Peyer's patch (tissue), 4 donors: Measurements from ENCODE around the gene TMEM131.

Experiments used
- POLR2A ChIP-seq, 2 donors: fragments of 450-650 bp; IDR thresholded peaks; one replicate each; pipeline ENCODE4 v1.5.1; 2017; ENCODE audit warnings: antibody characterized with exemption in 2 of 2, mild to moderate bottlenecking in 2 of 2, moderate library complexity in 2 of 2
- TF ChIP-seq, protein P1 (sequence below), 6 experiments: fragments of 450-650 bp in 4 of 6; fragments of 200-600 bp in 2 of 6; sonication (generic) in 1 of 6; IDR thresholded peaks; one replicate each; pipeline ENCODE4 v1.5.1; 2017 to 2019; ENCODE audit warnings: antibody characterized with exemption in 6 of 6, mild to moderate bottlenecking in 3 of 6, moderate library complexity in 1 of 6

DNA sequence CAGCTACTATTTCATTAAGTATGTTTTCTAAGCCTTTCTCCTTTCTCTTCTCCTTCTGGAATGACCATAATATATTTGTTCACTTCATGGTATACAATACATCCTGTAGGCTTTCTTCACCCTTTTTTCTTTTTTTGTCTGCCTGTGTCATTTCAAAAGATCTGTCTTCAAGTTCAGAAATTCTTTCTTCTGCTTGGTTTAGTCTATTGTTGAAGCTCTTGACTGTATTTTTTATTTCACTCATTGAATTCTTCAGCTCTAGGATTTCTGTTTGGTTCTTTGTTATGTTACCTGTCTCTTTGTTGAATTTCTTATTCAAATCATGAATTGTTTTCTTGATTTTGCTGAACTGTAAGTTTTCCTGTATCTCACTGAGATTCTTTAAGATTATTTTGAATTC, 109.9 kb downstream of the TMEM131 start:
- TF ChIP-seq, protein P1, sequence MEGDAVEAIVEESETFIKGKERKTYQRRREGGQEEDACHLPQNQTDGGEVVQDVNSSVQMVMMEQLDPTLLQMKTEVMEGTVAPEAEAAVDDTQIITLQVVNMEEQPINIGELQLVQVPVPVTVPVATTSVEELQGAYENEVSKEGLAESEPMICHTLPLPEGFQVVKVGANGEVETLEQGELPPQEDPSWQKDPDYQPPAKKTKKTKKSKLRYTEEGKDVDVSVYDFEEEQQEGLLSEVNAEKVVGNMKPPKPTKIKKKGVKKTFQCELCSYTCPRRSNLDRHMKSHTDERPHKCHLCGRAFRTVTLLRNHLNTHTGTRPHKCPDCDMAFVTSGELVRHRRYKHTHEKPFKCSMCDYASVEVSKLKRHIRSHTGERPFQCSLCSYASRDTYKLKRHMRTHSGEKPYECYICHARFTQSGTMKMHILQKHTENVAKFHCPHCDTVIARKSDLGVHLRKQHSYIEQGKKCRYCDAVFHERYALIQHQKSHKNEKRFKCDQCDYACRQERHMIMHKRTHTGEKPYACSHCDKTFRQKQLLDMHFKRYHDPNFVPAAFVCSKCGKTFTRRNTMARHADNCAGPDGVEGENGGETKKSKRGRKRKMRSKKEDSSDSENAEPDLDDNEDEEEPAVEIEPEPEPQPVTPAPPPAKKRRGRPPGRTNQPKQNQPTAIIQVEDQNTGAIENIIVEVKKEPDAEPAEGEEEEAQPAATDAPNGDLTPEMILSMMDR (IDR thresholded peaks at IDR 0.05): no peak
- no peak for TF ChIP-seq POLR2A (IDR thresholded peaks at IDR 0.05)
